CD14-positive monocyte (primary cell): ENCODE data around the gene MAN1C1. TPM values are rescaled to one million over a fixed set of nuclear protein-coding genes. Genes with fewer than 3 reads are reported as not detected.

Source experiments
- DNase-seq, 3 donors: peaks; one replicate each; pipeline ENCODE4 v3.0.0-alpha.2; 2011 to 2022
- H2AFZ ChIP-seq: 2 replicates; pipeline ENCODE4 v1.6.0; 2012; ENCODE audit warnings: mild to moderate bottlenecking, low read depth, low read length, inconsistent platforms; ENCODE audit not compliant: insufficient read depth, poor library complexity, severe bottlenecking
- H3K27ac ChIP-seq, 2 donors: 1 replicate in 1 of 2; 2 replicates in 1 of 2; pipeline ENCODE4 v1.5.1; 2012 to 2013; ENCODE audit warnings: low read length in 2 of 2, control low read depth in 1 of 2, inconsistent platforms in 1 of 2, low read depth in 1 of 2, mild to moderate bottlenecking in 1 of 2
- H3K27me3 ChIP-seq, 2 donors: one replicate each; pipeline versions ENCODE4 v1.6.0 to v1.6.1; 2011 to 2013; ENCODE audit warnings: low read length in 2 of 2; ENCODE audit not compliant: control insufficient read depth in 2 of 2, insufficient read depth in 2 of 2
- H3K36me3 ChIP-seq, 2 donors: replicated peaks in 1 of 2; 1 replicate in 1 of 2; 2 replicates in 1 of 2; pipeline versions ENCODE4 v1.5.1 to v1.6.1; 2012 to 2013; ENCODE audit warnings: low read length in 2 of 2, control low read depth in 1 of 2, inconsistent platforms in 1 of 2, mild to moderate bottlenecking in 1 of 2; ENCODE audit not compliant: insufficient read depth in 2 of 2, control insufficient read depth in 1 of 2
- H3K4me1 ChIP-seq, 2 donors: 1 replicate in 1 of 2; 2 replicates in 1 of 2; pipeline versions ENCODE4 v1.5.1 to v1.6.1; 2012 to 2013; ENCODE audit warnings: low read length in 2 of 2, control low read depth in 1 of 2, inconsistent platforms in 1 of 2, mild to moderate bottlenecking in 1 of 2, moderate library complexity in 1 of 2; ENCODE audit not compliant: insufficient read depth in 2 of 2, control insufficient read depth in 1 of 2
- H3K4me2 ChIP-seq: replicated peaks from 2 replicates; pipeline ENCODE3; 2012; ENCODE audit warnings: low read length, moderate library complexity, mild to moderate bottlenecking; ENCODE audit not compliant: poor library complexity, severe bottlenecking; ENCODE audit errors: extremely low read depth
- H3K4me3 ChIP-seq, 3 experiments: fragments of 200-600 bp in 1 of 3; sonication (generic) in 1 of 3; replicated peaks in 1 of 3; 1 replicate in 2 of 3; 2 replicates in 1 of 3; pipeline ENCODE4 v1.5.1; 2011 to 2013; ENCODE audit warnings: low read length in 3 of 3, mild to moderate bottlenecking in 3 of 3, control low read depth in 2 of 3, low read depth in 2 of 3, inconsistent platforms in 1 of 3, moderate library complexity in 1 of 3
- H3K79me2 ChIP-seq: 2 replicates; pipeline ENCODE4 v1.6.0; 2012; ENCODE audit warnings: mild to moderate bottlenecking, control low read depth, inconsistent platforms, low read length, moderate library complexity; ENCODE audit not compliant: insufficient read depth
- H3K9ac ChIP-seq: 2 replicates; pipeline ENCODE4 v1.6.0; 2017; ENCODE audit warnings: low read length, mild to moderate bottlenecking; ENCODE audit not compliant: insufficient read depth, poor library complexity, severe bottlenecking
- H3K9me3 ChIP-seq, 2 donors: replicated peaks in 1 of 2; 1 replicate in 1 of 2; 2 replicates in 1 of 2; pipeline versions ENCODE4 v1.5.1 to v1.6.1; 2012 to 2013; ENCODE audit warnings: low read length in 2 of 2, control low read depth in 1 of 2; ENCODE audit not compliant: control insufficient read depth in 1 of 2, insufficient read depth in 1 of 2
- H4K20me1 ChIP-seq: 2 replicates; pipeline ENCODE4 v1.6.0; 2012; ENCODE audit warnings: mild to moderate bottlenecking, low read length, control low read depth, moderate library complexity; ENCODE audit not compliant: insufficient read depth
- H3K27ac Mint-ChIP-seq, 7 donors: one replicate each; pipeline ENCODE4 v1.8.0; 2020; ENCODE audit warnings: mild to moderate bottlenecking in 7 of 7, mixed read lengths in 7 of 7, moderate library complexity in 6 of 7, inconsistent platforms in 2 of 7
- H3K27me3 Mint-ChIP-seq, 3 donors: one replicate each; pipeline ENCODE4 v1.8.0; 2021 to 2022; ENCODE audit warnings: low read depth in 3 of 3, mild to moderate bottlenecking in 3 of 3, mixed read lengths in 3 of 3, moderate library complexity in 3 of 3, inconsistent platforms in 1 of 3
- H3K36me3 Mint-ChIP-seq, 2 donors: one replicate each; pipeline ENCODE4 v1.8.0; 2020; ENCODE audit warnings: mixed read lengths in 2 of 2, inconsistent platforms in 1 of 2, mild to moderate bottlenecking in 1 of 2
- H3K4me1 Mint-ChIP-seq: one replicate; pipeline ENCODE4 v1.8.0; 2020; ENCODE audit warnings: mild to moderate bottlenecking, mixed read lengths
- H3K4me3 Mint-ChIP-seq, 2 donors: one replicate each; pipeline ENCODE4 v1.8.0; 2020; ENCODE audit warnings: mild to moderate bottlenecking in 2 of 2, mixed read lengths in 2 of 2, moderate library complexity in 1 of 2
- H3K9me3 Mint-ChIP-seq, 7 donors: one replicate each; pipeline ENCODE4 v1.8.0; 2020 to 2022; ENCODE audit warnings: mixed read lengths in 7 of 7, mild to moderate bottlenecking in 6 of 7, moderate library complexity in 6 of 7, inconsistent platforms in 2 of 7
- WGBS: methylation state at CpG from one replicate; pipeline ENCODE4 v1.1.5; 2013; ENCODE audit warnings: missing lambda C conversion rate; ENCODE audit not compliant: insufficient coverage; 5-methylcytosine and 5-hydroxymethylcytosine counted together
- intact Hi-C, 2 donors: fragments of 100-400 bp; cut with micrococcal nuclease; formaldehyde crosslinking; loops; one replicate each; pipeline versions ENCODE4 v1.15.0 to v1.15.1; 2023
- polyA plus RNA-seq, 3 donors: library from polyadenylated mRNA; depleted of rRNA in 1 of 3; unstranded in 2 of 3; stranded (reverse) in 1 of 3; fragments of 300-500 nt in 2 of 3; fragments of >200 nt in 1 of 3; fragmentation: Illumina TruSeq in 2 of 3; gene quantifications; 1 replicate in 2 of 3; 2 replicates in 1 of 3; pipeline ENCODE4 v1.2.3, GENCODE V29; 2012 to 2021
- TF ChIP-seq, protein P1 (sequence below): fragments of 200-600 bp; IDR thresholded peaks from one replicate; pipeline ENCODE4 v1.8.0; 2022; ENCODE audit warnings: antibody characterized with exemption, mild to moderate bottlenecking

Gene MAN1C1
- polyA plus RNA-seq, 3 donors = 1.2 to 7.2 (median 1.7) TPM

DNA sequence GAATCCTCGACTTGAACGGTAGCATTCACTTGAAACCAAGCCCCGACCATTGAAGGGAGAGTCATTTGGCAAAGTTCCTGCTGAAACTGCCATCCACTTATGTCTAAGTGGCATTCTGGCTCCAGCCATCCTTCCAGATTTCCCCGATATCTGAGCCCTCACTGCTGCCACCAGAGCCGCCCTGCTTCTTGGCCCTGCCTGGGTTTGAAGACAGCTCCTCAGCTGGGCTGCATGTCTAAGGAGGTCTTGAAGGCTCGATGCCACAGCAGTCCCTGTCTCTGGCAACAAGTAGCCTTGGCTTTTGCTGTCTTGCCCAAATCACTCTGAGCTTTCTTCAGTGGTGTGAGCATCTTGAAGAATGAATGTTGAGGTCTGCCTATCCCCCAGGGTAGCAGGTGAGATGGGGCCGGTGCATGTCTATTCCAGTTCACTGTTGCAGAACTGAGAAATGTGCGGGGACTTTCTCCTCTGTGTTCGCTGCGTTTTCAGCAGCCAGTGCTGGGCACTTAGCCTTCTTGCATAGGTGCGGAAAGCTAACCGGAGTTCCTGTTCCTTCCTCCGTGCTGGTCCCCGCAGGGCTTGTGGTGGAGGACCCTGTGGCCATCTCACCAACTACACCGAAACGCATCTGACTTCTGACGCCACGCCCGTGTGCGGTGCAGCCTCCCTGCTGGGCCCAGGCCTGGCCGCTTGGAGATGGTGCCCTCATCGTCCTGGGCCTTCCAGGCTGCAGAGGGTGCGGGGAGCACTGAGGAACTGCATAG, 29.2 kb downstream of the MAN1C1 start:
- Histone ChIP-seq H3K9ac (no peak overlapping the region), H3K79me2 (no peaks in the 10 kb centered on the region), H2AFZ (no peak overlapping the region), H3K4me1 (peaks cover 8 to 10% of the 10 kb centered on the region in 2 donors), H3K27me3 (no peaks in the 10 kb centered on the region), H3K4me2 (no peak overlapping the region), H3K9me3 (no peaks in the 10 kb centered on the region), H3K4me3 (no peak overlapping the region), H3K36me3 (peaks cover 2 to 16% of the 10 kb centered on the region in 2 donors), H3K27ac (no peak overlapping the region), H4K20me1 (peaks cover 61% of the 10 kb centered on the region)
- DNase-seq = no peak
- WGBS = 96% methylated on average over 14 of the region's 23 CpGs
- peaks cover 0 to 2% (median 0%) of the 10 kb centered on the region in 7 donors for H3K9me3 Mint-ChIP-seq
- peaks cover 13% of the 10 kb centered on the region for H3K4me1 Mint-ChIP-seq
- peaks cover 8 to 13% (median 9%) of the 10 kb centered on the region in 3 donors for H3K27me3 Mint-ChIP-seq
- no peak overlapping the region for H3K27ac Mint-ChIP-seq
- TF ChIP-seq, protein P1, sequence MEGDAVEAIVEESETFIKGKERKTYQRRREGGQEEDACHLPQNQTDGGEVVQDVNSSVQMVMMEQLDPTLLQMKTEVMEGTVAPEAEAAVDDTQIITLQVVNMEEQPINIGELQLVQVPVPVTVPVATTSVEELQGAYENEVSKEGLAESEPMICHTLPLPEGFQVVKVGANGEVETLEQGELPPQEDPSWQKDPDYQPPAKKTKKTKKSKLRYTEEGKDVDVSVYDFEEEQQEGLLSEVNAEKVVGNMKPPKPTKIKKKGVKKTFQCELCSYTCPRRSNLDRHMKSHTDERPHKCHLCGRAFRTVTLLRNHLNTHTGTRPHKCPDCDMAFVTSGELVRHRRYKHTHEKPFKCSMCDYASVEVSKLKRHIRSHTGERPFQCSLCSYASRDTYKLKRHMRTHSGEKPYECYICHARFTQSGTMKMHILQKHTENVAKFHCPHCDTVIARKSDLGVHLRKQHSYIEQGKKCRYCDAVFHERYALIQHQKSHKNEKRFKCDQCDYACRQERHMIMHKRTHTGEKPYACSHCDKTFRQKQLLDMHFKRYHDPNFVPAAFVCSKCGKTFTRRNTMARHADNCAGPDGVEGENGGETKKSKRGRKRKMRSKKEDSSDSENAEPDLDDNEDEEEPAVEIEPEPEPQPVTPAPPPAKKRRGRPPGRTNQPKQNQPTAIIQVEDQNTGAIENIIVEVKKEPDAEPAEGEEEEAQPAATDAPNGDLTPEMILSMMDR = no peak
- intact Hi-C loops = no loop called here
- no peak overlapping the region for H3K4me3 Mint-ChIP-seq
- peaks cover 16 to 20% of the 10 kb centered on the region in 2 donors for H3K36me3 Mint-ChIP-seq

- peaks cover 6 to 8% of the 10 kb centered on the region in 2 donors for H3K4me1 ChIP-seq
- intact Hi-C loops = no loop called here
- no peak overlapping the region for H3K4me3 Mint-ChIP-seq
- H4K20me1 ChIP-seq = peaks cover 48% of the 10 kb centered on the region
- peaks cover 9% of the 10 kb centered on the region for H3K4me1 Mint-ChIP-seq
- no peak overlapping the region for H3K4me3 ChIP-seq
- no peak overlapping the region for H3K27ac Mint-ChIP-seq
- 90% methylated on average over 4 of the region's 4 CpGs for WGBS
- H3K36me3 Mint-ChIP-seq = peaks cover 20 to 23% of the 10 kb centered on the region in 2 donors
- no peak overlapping the region for H3K27ac ChIP-seq
- no peak for DNase-seq
- H3K9me3 Mint-ChIP-seq = peaks cover 0 to 2% (median 0%) of the 10 kb centered on the region in 7 donors
- H2AFZ ChIP-seq = no peak overlapping the region
- no peaks in the 10 kb centered on the region for H3K27me3 ChIP-seq
- no peak overlapping the region for H3K4me2 ChIP-seq
- H3K9ac ChIP-seq = no peak overlapping the region
- TF ChIP-seq, protein P1 = no peak
- H3K79me2 ChIP-seq = no peaks in the 10 kb centered on the region
- no peaks in the 10 kb centered on the region for H3K9me3 ChIP-seq
- H3K36me3 ChIP-seq = peaks cover 2 to 26% of the 10 kb centered on the region in 2 donors
- H3K27me3 Mint-ChIP-seq = peaks cover 6% of the 10 kb centered on the region in 3 donors
Observed at GRCh38 chr1:25647106-25647505, 30.5 kb downstream of the MAN1C1 start.
